ENCODE measurements around the gene B3GAT2. TPM values are rescaled to one million over a fixed set of nuclear protein-coding genes. Genes with fewer than 3 reads are reported as not detected.

B3GAT2 gene
- total and polyA plus RNA-seq, 2 experiments from 2014 or later: 0.34 TPM; not detected in 1

GRCh38 chr6:70846207-70846835 is 110.5 kb downstream of the B3GAT2 start:
- TF ChIP-seq EZH2 (IDR thresholded peaks at IDR 0.05; ENCODE audit: insufficient read depth, poor library complexity, severe bottlenecking) (no peak), EZH2phosphoT487 (IDR thresholded peaks at IDR 0.05; ENCODE audit: insufficient read depth, low read depth) (no peak)
- H3K79me2 ChIP-seq (ENCODE audit: insufficient read depth): no peaks in the 10 kb centered on the region
- no peaks in the 10 kb centered on the region for H3F3A ChIP-seq (ENCODE audit: insufficient read depth)
- no peaks in the 10 kb centered on the region for H3K27me3 ChIP-seq (replicated peaks; ENCODE audit: insufficient read depth)
- H3K9me3 ChIP-seq (ENCODE audit: low read depth): no peaks in the 10 kb centered on the region
- WGBS, 2 experiments (ENCODE audit: low coverage in 1 of 2, low lambda C conversion rate in 2 of 2, missing lambda C conversion rate in 2 of 2): 96 to 98% methylated on average over 8 of the region's 8 CpGs
- no peak overlapping the region for H3K4me2 ChIP-seq (ENCODE audit: unreplicated experiment)
- H3K9ac ChIP-seq: no peak overlapping the region
- H3K36me3 ChIP-seq (ENCODE audit: low read depth): no peaks in the 10 kb centered on the region
- no peak overlapping the region for H3K4me3 ChIP-seq
- in situ Hi-C loops (cut with MboI): no loop called here
- no peak overlapping the region for H3K27ac ChIP-seq
- no peak overlapping the region for H2AFZ ChIP-seq
- no peaks in the 10 kb centered on the region for H3K4me1 ChIP-seq (ENCODE audit: insufficient read depth)
- no peak for DNase-seq
- H4K20me1 ChIP-seq (ENCODE audit: insufficient read depth): no peaks in the 10 kb centered on the region
- H3K9me2 ChIP-seq (ENCODE audit: insufficient read depth): no peaks in the 10 kb centered on the region

GRCh38 chr6:70844301-70844700 is 112.6 kb downstream of the B3GAT2 start:
- WGBS, 2 experiments (ENCODE audit: low coverage in 1 of 2, low lambda C conversion rate in 2 of 2, missing lambda C conversion rate in 2 of 2): 98 to 100% methylated on average over 1 of the region's 1 CpG
- Histone ChIP-seq H4K20me1 (ENCODE audit: insufficient read depth) (no peaks in the 10 kb centered on the region), H3K36me3 (ENCODE audit: low read depth) (no peaks in the 10 kb centered on the region), H3F3A (ENCODE audit: insufficient read depth) (no peaks in the 10 kb centered on the region), H3K4me1 (ENCODE audit: insufficient read depth) (no peaks in the 10 kb centered on the region), H3K9me2 (ENCODE audit: insufficient read depth) (no peaks in the 10 kb centered on the region), H3K4me2 (ENCODE audit: unreplicated experiment) (no peak overlapping the region), H3K27ac (no peak overlapping the region), H3K4me3 (no peak overlapping the region), H3K27me3 (replicated peaks; ENCODE audit: insufficient read depth) (no peaks in the 10 kb centered on the region), H3K9me3 (ENCODE audit: low read depth) (no peaks in the 10 kb centered on the region), H3K79me2 (ENCODE audit: insufficient read depth) (no peaks in the 10 kb centered on the region), H3K9ac (no peak overlapping the region), H2AFZ (no peak overlapping the region)
- in situ Hi-C loops (cut with MboI): no loop called here
- no peak for DNase-seq
- TF ChIP-seq EZH2 (IDR thresholded peaks at IDR 0.05; ENCODE audit: insufficient read depth, poor library complexity, severe bottlenecking) (no peak), EZH2phosphoT487 (IDR thresholded peaks at IDR 0.05; ENCODE audit: insufficient read depth, low read depth) (no peak)

DNA sequence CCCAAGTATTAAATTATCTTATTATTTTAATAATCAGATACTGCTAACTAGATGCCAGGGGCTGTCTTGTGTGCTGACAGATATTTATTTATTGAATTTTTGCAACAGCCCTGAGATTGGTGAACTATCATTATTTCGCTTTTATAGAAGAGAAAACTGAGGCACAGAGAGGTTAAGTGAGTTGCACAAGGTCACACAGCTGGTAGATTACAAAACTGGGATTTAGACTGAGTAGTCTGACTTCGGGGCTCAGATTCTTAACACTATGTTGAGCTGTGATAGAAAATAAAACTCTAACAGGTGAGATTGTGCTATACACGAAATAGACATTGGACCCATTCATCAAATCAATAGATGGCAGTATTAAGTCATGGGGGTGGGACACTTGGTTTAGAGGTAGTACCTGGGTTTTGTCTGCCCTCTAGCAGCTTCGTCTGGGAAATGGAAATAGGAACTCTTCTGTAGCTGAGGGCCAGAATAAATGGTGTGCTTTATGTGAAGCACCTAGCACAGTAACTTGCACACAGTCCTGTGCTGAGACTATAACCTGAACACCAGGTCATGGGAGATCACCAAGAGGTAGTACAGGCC is 113.4 kb downstream of the B3GAT2 start:
- in situ Hi-C loops (cut with MboI): no loop called here
- H3F3A ChIP-seq (ENCODE audit: insufficient read depth): no peaks in the 10 kb centered on the region

GRCh38 chr6:70842541-70842940 is 114.3 kb downstream of the B3GAT2 start:
- no peaks in the 10 kb centered on the region for H3K79me2 ChIP-seq (ENCODE audit: insufficient read depth)
- TF ChIP-seq EZH2 (IDR thresholded peaks at IDR 0.05; ENCODE audit: insufficient read depth, poor library complexity, severe bottlenecking) (no peak), EZH2phosphoT487 (IDR thresholded peaks at IDR 0.05; ENCODE audit: insufficient read depth, low read depth) (no peak)

More for the DNA sequence above, 113.4 kb downstream of the B3GAT2 start:
- Histone ChIP-seq H3K9ac (no peak overlapping the region), H3K9me3 (ENCODE audit: low read depth) (no peaks in the 10 kb centered on the region), H3K36me3 (ENCODE audit: low read depth) (no peaks in the 10 kb centered on the region), H2AFZ (no peak overlapping the region), H3K4me1 (ENCODE audit: insufficient read depth) (no peaks in the 10 kb centered on the region), H3K4me2 (ENCODE audit: unreplicated experiment) (no peak overlapping the region), H4K20me1 (ENCODE audit: insufficient read depth) (no peaks in the 10 kb centered on the region), H3K9me2 (ENCODE audit: insufficient read depth) (no peaks in the 10 kb centered on the region), H3K27ac (no peak overlapping the region), H3K4me3 (no peak overlapping the region), H3K27me3 (replicated peaks; ENCODE audit: insufficient read depth) (no peaks in the 10 kb centered on the region), H3K79me2 (ENCODE audit: insufficient read depth) (no peaks in the 10 kb centered on the region)
- TF ChIP-seq EZH2 (IDR thresholded peaks at IDR 0.05; ENCODE audit: insufficient read depth, poor library complexity, severe bottlenecking) (no peak), EZH2phosphoT487 (IDR thresholded peaks at IDR 0.05; ENCODE audit: insufficient read depth, low read depth) (no peak)
- 95 to 96% methylated on average over 4 of the region's 4 CpGs for WGBS, 2 experiments (ENCODE audit: low coverage in 1 of 2, low lambda C conversion rate in 2 of 2, missing lambda C conversion rate in 2 of 2)
- DNase-seq: no peak

More at GRCh38 chr6:70842541-70842940, 114.3 kb downstream of the B3GAT2 start:
- Histone ChIP-seq H3K9ac (no peak overlapping the region), H4K20me1 (ENCODE audit: insufficient read depth) (no peaks in the 10 kb centered on the region), H3K27ac (no peak overlapping the region), H3K9me3 (ENCODE audit: low read depth) (no peaks in the 10 kb centered on the region), H3K9me2 (ENCODE audit: insufficient read depth) (no peaks in the 10 kb centered on the region), H3K4me2 (ENCODE audit: unreplicated experiment) (no peak overlapping the region), H3K4me1 (ENCODE audit: insufficient read depth) (no peaks in the 10 kb centered on the region), H2AFZ (no peak overlapping the region), H3K27me3 (replicated peaks; ENCODE audit: insufficient read depth) (no peaks in the 10 kb centered on the region), H3K4me3 (no peak overlapping the region), H3F3A (ENCODE audit: insufficient read depth) (no peaks in the 10 kb centered on the region), H3K36me3 (ENCODE audit: low read depth) (no peaks in the 10 kb centered on the region)
- no peak for DNase-seq
- in situ Hi-C loops (cut with MboI): no loop called here
- 95 to 97% methylated on average over 8 of the region's 8 CpGs for WGBS, 2 experiments (ENCODE audit: low coverage in 1 of 2, low lambda C conversion rate in 2 of 2, missing lambda C conversion rate in 2 of 2)

Data from GM23248 (cell line).